ENCODE measurements around the gene LRRC37B. TPM values are rescaled to one million over a fixed set of nuclear protein-coding genes. Genes with fewer than 3 reads are reported as not detected.
"Not testable (repeated sequence)": the region's sequence is repeated elsewhere in the genome, so short reads cannot be mapped to it uniquely, and the experiment has no call there.

The LRRC37B gene
- total RNA-seq, 1 donor from 2014 or later, result 23.4 TPM

DNA sequence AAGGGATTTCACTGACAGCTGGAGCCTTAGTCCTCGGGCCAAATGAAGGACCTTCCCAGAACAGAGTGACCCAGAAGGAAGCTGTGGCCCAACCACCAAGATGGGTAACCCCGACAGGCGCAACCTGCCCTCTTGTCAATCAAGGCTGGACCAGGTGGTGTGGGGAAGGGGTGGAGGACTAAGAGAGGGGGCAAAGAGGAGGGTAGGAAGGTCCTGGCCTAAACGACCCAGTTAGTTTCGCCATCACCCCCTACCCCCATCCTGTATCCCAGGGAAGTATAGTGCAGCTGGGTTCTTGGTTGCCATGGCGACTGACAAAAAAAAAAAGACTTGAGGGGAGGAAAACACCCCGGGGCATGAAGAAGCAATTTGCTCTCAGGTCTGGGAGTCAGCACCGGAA is 54.7 kb downstream of the LRRC37B start:
- not testable (repeated sequence) for H3K4me3 Mint-ChIP-seq (ENCODE audit: unreplicated experiment); DNase-seq; H3K4me1 Mint-ChIP-seq (ENCODE audit: low read depth, unreplicated experiment); H3K36me3 Mint-ChIP-seq (ENCODE audit: unreplicated experiment); H3K27ac Mint-ChIP-seq (ENCODE audit: unreplicated experiment); H3K27me3 Mint-ChIP-seq (ENCODE audit: unreplicated experiment); H3K9me3 Mint-ChIP-seq (ENCODE audit: unreplicated experiment)

DNA sequence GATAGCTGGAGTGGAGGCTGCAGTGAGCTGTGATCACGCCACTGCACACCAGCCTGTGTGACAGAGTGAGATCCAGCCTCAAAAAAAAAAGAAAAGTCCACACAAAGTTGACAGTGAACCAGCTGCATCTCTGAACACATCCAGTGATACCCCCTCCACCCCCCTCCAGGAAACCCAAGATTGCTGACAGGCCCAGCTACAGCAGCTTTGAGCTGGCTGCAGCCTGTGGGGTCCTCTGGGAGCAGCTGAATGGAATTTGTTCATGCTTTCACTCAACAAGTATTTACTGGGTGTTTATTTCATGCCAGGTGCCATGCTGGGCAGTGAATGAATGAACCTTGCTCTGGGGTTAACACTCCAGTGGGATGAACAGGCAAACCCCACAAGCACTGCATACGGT is 56.9 kb downstream of the LRRC37B start:
- not testable (repeated sequence) for H3K9me3 Mint-ChIP-seq (ENCODE audit: unreplicated experiment); H3K27me3 Mint-ChIP-seq (ENCODE audit: unreplicated experiment); H3K36me3 Mint-ChIP-seq (ENCODE audit: unreplicated experiment); H3K27ac Mint-ChIP-seq (ENCODE audit: unreplicated experiment); H3K4me3 Mint-ChIP-seq (ENCODE audit: unreplicated experiment); DNase-seq; H3K4me1 Mint-ChIP-seq (ENCODE audit: low read depth, unreplicated experiment)

GRCh38 chr17:32066123-32066680 is 59.0 kb downstream of the LRRC37B start:
- not testable (repeated sequence) for H3K4me3 Mint-ChIP-seq (ENCODE audit: unreplicated experiment); H3K27me3 Mint-ChIP-seq (ENCODE audit: unreplicated experiment); H3K9me3 Mint-ChIP-seq (ENCODE audit: unreplicated experiment); H3K36me3 Mint-ChIP-seq (ENCODE audit: unreplicated experiment); H3K4me1 Mint-ChIP-seq (ENCODE audit: low read depth, unreplicated experiment); H3K27ac Mint-ChIP-seq (ENCODE audit: unreplicated experiment); DNase-seq

- peak; percentile 45 for DNase-seq
- not testable (repeated sequence) for H3K27me3 Mint-ChIP-seq (ENCODE audit: unreplicated experiment); H3K4me3 Mint-ChIP-seq (ENCODE audit: unreplicated experiment); H3K4me1 Mint-ChIP-seq (ENCODE audit: low read depth, unreplicated experiment); H3K27ac Mint-ChIP-seq (ENCODE audit: unreplicated experiment); H3K36me3 Mint-ChIP-seq (ENCODE audit: unreplicated experiment); H3K9me3 Mint-ChIP-seq (ENCODE audit: unreplicated experiment)
- peak; percentile 56 for TF ChIP-seq CTCF (IDR thresholded peaks at IDR 0.05; ENCODE audit: partially characterized antibody, unreplicated experiment)
These were observed 59.9 kb downstream of the LRRC37B start for GRCh38 chr17:32066863-32067642.

DNA sequence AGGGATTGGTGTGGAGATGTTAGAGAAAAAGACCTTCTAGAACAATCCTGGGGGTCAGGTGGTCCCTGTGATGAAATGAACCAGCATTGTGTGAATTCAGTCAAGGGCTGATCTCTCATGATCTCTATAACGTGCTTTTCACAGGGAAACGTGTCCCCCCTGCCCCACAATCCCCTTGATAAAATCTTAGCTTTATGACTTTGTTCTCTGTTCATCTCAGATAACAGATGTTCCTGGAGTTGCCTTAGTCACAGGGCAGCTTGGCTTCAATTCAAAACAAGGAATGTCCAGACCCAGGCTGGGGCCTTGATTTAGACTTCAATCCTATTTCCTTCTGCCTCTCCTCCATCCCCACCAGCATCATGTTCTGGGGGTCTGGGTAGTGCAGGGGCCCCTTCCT is 61.9 kb downstream of the LRRC37B start:
- DNase-seq; H3K36me3 Mint-ChIP-seq (ENCODE audit: unreplicated experiment): not testable (repeated sequence)

DNA sequence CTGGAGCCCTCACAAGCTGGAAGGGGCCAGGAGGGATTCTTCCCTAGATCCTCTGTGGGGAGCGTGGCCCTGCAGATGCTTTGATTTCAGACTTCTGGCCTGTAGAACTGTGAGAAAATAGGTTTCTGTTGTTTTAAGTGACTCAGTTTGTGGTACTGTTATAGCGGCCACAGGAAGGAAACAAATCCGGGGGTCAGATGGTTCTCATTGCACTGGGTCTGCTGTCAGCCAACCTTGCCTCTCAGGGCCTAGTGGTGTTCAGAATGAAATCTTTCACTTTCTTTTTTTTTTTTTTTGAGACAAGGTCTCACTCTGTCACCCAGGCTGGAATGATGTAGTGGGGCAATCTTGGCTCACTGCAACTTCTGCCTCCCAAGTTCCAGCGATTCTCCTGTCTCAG is 64.8 kb downstream of the LRRC37B start:
- H3K4me1 Mint-ChIP-seq (ENCODE audit: low read depth, unreplicated experiment); H3K9me3 Mint-ChIP-seq (ENCODE audit: unreplicated experiment); DNase-seq; H3K27me3 Mint-ChIP-seq (ENCODE audit: unreplicated experiment); H3K27ac Mint-ChIP-seq (ENCODE audit: unreplicated experiment); H3K36me3 Mint-ChIP-seq (ENCODE audit: unreplicated experiment); H3K4me3 Mint-ChIP-seq (ENCODE audit: unreplicated experiment): not testable (repeated sequence)

More for the DNA sequence above, 61.9 kb downstream of the LRRC37B start:
- not testable (repeated sequence) for H3K27ac Mint-ChIP-seq (ENCODE audit: unreplicated experiment); H3K4me3 Mint-ChIP-seq (ENCODE audit: unreplicated experiment); H3K27me3 Mint-ChIP-seq (ENCODE audit: unreplicated experiment); H3K4me1 Mint-ChIP-seq (ENCODE audit: low read depth, unreplicated experiment); H3K9me3 Mint-ChIP-seq (ENCODE audit: unreplicated experiment)

GRCh38 chr17:32073131-32073530 is 65.9 kb downstream of the LRRC37B start:
- H3K4me3 Mint-ChIP-seq (ENCODE audit: unreplicated experiment); DNase-seq; H3K9me3 Mint-ChIP-seq (ENCODE audit: unreplicated experiment); H3K36me3 Mint-ChIP-seq (ENCODE audit: unreplicated experiment); H3K27me3 Mint-ChIP-seq (ENCODE audit: unreplicated experiment); H3K4me1 Mint-ChIP-seq (ENCODE audit: low read depth, unreplicated experiment); H3K27ac Mint-ChIP-seq (ENCODE audit: unreplicated experiment): not testable (repeated sequence)

DNA sequence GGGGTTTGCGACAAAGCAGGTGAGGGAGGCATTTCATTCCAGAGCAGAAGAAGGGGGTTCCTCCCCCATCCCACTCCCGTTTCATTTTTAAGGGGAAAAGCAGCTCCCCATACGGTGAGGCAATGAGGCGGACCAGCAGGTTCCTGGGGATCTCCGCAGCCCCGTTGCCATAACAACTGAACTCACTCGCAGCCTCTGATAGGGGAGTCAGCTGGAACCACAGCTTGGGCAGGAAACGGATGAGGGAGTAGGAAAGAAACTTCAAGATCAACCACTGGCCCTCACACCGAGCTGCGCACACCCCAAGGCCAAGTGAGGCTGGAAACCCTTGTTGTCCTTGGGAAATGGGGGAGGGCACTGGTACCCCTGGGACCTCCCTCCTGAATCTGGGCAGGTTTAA is 72.6 kb downstream of the LRRC37B start:
- not testable (repeated sequence) for DNase-seq; H3K27me3 Mint-ChIP-seq (ENCODE audit: unreplicated experiment); H3K9me3 Mint-ChIP-seq (ENCODE audit: unreplicated experiment); H3K4me1 Mint-ChIP-seq (ENCODE audit: low read depth, unreplicated experiment); H3K27ac Mint-ChIP-seq (ENCODE audit: unreplicated experiment); H3K36me3 Mint-ChIP-seq (ENCODE audit: unreplicated experiment); H3K4me3 Mint-ChIP-seq (ENCODE audit: unreplicated experiment)

DNA sequence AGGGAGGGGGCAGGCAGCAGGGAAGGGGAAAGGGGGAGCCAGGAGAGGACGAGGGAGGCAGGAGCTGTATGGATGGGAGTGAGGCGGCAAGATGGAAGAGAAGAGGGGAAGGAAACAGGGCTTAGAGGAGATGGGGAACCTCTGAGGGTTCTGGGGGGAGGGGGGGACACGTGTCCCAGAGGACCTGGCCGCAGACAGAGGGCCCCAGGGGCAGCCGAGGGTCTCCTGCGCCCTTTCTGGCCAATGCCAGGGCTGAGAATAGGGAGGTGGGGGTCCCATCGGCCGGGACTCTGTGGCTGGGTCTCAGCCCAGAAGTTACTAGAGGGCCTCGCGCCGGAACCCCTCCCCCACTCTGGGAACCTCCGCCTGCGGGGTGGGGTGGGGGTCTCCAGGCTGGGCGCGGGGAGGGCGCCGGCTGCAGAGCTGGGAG is 76.4 kb downstream of the LRRC37B start:
- DNase-seq, result peak; percentile 28
- Mint-ChIP-seq H3K4me3 (ENCODE audit: unreplicated experiment) (peak overlapping the region; percentile 61), H3K27ac (ENCODE audit: unreplicated experiment) (peak overlapping the region; percentile 79)
- H3K36me3 Mint-ChIP-seq (ENCODE audit: unreplicated experiment); H3K27me3 Mint-ChIP-seq (ENCODE audit: unreplicated experiment); H3K4me1 Mint-ChIP-seq (ENCODE audit: low read depth, unreplicated experiment); H3K9me3 Mint-ChIP-seq (ENCODE audit: unreplicated experiment): not testable (repeated sequence)

DNA sequence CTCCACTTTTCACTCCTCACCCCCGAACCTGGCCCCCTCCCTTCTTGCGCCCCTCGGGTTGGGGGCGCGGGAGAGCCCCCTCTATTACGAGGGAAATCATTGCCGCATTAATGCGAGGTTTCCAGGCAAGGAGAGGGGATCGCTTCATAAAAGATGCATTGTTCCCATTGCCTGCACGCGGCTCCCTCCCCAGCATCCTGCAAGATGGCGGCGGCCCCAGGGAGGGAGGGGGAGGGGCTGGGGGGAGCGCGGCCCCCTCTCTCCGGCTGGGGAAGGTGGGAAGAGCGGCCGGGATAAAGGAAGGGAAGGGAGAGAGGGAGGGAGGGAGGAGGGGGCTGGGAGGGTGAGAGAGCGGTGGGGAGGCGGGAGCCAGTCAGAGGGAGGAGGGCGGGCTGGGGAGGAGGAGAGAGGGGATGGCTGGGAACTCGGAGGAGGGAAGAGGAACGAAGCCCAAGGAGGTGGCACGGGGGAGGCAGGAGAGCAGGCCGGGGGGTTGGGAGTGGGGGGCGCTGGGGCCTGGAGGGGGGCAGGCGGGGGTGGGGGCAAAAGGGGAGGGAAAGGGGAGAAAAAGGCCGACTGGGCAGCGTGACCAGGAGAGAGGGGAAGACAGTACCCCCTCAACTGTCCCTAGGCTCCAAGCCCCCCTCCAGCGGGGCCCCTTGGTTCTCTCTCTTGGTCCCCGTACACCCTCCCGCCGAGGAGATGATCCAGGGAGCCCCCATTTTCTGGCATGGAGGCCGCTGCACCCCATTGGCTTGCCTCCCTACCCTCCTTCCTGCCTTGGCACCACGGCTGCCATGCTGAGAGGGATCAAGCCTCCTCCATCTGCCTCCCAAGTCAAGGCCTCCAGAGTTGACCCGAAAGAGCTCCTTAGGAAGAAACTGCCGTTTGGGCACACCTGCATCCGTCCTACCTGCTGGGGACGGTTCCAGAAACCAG is 77.1 kb downstream of the LRRC37B start:
- not testable (repeated sequence) for H3K4me1 Mint-ChIP-seq (ENCODE audit: low read depth, unreplicated experiment); H3K27me3 Mint-ChIP-seq (ENCODE audit: unreplicated experiment); H3K9me3 Mint-ChIP-seq (ENCODE audit: unreplicated experiment); H3K36me3 Mint-ChIP-seq (ENCODE audit: unreplicated experiment)
- peak overlapping the region; percentile 46 for H3K4me3 Mint-ChIP-seq (ENCODE audit: unreplicated experiment)
- H3K27ac Mint-ChIP-seq (ENCODE audit: unreplicated experiment), result peak overlapping the region; percentile 75
- DNase-seq, result peak; percentile 75
